COR-L47 (cell line): ENCODE results near the gene GNG13.
"Not testable (repeated sequence)": the region's sequence is repeated elsewhere in the genome, so short reads cannot be mapped to it uniquely, and the experiment has no call there.

Source experiments
- DNase-seq: peaks from one replicate; lab custom pipeline; 2025; lab: John Stamatoyannopoulos, UW

The GNG13 gene

GRCh38 chr16:831571-832413 is 31.3 kb upstream of the GNG13 start:
- DNase-seq: no peak

DNA sequence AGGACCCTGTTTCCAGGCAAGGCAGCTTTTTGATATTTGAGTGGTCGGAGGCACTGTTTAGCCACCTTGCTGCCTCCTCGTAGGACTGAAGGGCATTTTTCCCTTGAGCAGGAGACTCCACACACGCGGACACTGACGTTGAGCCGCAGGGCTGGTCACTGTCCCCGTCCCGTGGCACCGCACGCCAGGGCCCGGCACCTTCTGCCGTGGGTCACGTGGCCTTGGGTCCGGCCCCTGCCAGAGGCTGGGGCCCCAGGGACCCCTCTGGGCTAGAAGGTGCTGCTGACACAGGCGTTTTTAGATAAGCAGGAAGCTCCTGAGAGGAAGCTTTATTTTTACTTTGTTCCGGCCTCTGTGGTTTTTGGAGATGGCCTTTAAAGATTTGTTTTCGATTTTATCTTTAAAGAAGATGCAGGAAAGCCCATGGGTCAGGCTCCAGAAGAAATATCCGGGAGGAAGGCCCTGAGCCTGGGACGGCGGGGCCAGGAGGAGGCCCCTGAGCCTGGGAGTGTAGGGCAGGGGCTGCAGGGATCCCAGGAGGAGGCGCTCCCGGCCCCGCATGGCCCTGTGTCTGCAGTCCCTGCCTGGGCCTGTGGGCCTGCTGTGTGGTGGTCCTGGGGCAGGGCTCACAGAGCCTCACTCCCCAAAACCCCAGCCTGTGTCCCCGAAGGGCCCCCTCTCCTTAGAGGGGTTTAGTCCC is 30.5 kb upstream of the GNG13 start:
- DNase-seq: no peak

DNA sequence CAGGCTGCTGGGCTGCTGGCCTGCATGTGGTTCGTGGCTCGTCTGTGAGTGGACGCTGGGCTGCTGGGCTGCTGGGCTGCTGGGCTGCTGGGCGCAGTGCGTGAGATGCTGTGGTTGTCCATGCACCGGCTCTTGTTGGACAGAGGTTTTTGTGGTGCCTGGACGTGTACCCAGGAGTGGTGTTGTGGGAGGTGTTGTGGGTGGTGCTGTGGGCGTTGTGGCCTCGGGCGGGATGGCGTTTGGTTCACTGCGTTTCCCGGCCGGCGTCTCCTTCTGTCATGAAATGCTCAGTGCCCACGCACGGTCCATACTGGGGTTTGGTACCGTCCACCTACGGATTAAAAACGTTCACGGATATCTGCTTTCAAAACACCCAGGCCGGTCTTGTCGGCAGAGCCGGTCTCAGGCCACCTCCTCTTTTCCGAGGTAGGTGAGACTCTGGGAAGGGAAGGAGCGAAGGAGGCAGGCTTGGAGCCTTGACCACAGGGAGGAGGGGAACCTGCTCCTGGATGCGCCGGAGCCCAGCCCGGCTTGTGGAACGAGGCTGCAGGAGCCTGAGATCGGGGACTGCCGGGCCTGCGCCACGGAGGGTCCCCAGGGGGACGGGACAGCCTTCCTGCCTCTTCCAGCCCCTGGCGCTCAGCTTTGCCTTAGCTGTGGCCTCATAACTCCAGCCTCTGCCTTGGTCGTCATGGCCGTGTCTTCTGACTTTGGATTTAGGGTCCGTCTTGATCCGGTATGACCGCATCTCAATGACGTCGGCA is 29.8 kb upstream of the GNG13 start:
- DNase-seq: no peak

DNA sequence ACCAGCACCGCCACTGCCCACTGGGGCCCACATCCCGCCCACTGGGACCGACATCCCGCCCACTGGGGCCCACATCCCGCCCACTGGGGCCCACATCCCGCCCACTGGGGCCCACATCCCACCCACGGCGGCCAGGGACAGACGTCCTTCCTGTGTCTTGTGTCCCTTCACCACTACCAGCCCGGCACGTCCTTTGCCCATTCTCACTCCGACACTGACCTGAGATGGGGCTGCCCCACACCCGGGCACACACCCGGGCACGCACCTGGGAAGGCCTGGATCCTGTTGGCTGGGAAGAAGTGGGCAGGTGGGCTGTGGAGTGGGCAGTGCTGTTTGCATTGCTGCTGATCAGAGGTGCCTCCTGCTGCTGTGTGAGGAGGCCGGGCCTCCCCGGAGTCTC is 28.4 kb upstream of the GNG13 start:
- DNase-seq: no peak

DNA sequence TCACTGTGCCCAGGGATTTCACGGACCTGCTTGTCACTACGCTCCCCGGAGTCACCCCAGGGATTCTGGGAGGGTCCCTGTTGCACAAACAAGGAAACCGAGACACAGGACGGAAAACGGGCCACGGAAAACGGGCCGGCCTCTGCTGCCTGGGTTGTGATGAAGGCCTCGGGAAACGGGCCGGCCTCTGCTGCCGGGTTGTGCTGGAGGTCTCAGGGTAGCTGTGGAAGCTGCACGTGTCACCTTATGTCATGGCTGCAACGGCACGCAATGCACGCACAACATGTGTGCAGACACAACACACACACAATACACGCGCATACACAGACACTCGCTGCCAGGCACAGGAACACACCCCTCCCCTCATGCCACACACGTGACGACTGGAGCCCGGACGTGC is 27.0 kb upstream of the GNG13 start:
- DNase-seq: no peak

DNA sequence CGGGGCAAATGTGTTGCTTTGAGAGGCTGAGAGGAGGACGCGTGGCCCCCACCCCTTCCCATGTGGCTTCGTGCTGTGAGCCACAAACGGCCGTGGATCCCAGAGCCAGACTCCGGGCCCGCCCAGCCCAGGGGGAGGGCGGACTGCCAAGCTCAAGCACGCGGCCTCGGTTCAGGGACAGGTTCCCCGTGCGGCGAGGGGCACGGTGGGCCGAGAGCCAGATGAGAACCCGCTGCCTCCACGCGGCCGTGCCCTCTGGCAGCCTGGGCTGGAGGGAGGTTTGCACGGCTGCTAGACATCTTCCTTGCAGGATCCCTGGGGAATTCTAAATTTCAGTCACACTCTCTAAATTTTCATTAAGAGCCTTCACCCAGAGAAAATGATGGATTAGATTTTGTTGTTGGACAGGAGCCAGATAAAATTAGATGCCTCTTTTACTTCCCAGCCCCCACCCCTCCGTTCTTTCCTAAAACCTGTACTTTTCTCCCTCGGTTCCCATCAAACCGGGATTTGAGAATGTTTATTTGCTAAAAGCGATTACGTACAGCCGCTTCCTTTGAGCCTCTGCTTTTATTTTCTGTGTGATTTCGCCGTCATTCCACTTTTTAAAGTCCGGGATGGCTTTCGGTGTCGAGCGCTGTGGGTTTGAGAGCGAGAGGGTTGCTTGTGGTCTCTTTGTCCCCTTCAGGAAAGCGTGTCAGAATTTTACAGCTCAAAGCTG is 25.0 kb upstream of the GNG13 start:
- DNase-seq: no peak

DNA sequence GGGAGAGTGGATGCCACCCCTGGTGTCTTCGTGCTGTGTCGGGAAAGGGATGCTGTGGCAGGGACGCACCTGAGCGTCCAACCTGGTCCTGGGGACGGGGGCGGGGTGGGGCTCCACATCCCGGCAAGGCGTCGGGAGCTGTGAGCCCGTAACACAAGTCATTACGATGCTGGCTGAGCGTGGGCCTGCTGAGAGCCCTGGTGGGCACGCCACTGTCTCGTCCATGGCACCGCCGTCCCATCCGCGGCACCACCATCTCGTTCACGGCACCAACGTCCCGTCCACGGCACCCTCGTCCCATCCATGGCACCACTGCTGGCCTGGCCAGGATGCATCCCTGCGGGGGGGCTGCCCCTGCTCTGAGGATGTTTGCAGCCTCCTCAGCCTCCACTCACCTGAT is 24.1 kb upstream of the GNG13 start:
- DNase-seq: no peak

DNA sequence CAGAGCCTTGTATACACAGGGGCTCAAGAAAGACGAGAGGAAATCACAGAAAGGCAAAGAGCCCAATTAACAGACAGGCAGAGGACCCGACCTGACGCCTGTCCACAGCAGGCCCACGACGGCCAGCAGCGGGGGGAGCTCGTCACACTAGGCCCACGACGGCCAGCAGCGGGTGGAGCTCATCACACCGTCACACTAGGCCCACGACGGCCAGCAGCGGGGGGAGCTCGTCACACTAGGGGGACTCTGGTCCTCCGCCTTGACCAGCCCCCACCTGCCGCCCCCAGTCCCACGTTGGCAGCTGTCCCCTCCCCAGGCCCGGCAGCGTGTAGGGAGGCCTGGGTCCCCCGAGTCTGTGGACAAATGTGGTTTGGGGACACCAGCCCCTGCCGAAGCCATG is 23.7 kb upstream of the GNG13 start:
- DNase-seq: no peak

- DNase-seq: no peak
These were observed 22.4 kb upstream of the GNG13 start for GRCh38 chr16:822909-823297.

DNA sequence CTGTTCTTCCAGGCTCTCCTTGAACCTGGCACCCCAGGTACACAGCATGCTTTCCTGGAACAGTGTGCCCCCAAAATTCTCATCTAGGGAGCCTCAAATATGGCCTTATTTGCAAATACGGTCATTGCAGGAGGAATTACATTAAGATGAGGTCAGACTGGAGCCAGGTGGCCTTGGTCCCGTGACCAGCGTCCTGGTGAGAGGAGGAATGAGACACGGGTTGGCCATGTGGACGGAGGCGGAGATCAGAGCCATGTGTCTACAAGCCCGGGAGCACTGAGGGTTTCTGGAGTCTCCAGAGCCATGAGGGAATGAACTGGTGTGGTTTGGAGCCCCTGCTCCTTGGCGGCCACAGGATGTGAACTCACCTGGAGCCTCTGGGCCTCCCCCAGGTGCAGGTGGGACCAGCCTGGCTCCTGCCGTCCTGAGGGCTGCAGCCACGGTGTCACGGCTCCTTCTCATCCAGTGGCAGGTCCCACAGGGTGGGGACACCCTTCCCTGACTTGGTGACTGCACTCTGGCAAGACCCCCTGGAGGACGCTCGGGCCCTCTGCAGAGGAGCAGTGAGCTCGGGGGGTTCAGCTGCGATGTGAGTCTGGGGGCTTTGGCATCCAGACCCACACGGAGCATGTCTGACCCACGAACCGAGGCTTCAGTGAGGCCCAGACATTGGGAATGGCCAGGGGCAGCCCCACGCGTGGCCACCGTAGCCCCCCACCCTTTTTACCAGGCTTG is 21.8 kb upstream of the GNG13 start:
- DNase-seq: no peak

DNA sequence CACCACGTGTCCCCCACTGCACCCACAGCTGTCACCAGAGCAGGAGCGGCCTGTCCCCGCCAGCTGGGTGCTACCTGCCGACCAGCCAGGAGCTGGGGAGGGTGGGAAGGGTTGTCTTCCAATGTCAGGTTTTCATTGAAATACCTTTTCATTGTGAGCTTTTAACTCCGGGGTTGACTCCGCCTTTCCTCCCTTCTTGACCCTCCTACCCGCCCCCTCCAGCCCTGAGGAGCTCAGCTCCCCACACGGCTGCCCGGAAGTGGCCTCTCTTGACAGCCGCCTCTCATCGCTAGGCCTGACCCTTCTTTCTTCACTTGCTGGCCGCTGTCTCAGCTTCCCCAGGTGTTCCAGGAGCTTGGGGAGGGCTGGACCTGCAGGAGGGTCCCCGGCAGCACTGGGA is 21.2 kb upstream of the GNG13 start:
- no peak for DNase-seq

GRCh38 chr16:820748-821147 is 20.2 kb upstream of the GNG13 start:
- DNase-seq: no peak

- not testable (repeated sequence) for DNase-seq
These were observed 19.5 kb upstream of the GNG13 start for GRCh38 chr16:820044-820408.

GRCh38 chr16:819336-820043 is 19.0 kb upstream of the GNG13 start:
- no peak for DNase-seq

DNA sequence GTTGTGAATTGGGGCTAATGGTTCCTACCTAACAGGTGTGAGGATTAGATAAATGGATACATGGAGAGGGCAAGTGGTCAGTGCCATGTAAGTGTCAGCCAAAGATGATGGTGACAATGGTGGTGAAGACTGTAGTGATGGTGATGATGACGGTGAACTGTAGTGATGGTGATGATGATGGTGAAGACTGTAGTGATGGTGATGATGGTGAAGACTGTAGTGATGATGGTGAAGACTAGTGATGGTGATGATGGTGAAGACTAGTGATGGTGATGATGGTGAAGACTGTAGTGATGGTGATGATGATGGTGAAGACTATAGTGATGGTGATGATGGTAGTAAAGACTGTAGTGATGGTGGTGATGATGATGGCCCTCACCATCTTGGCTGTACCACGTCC is 18.1 kb upstream of the GNG13 start:
- no peak for DNase-seq

GRCh38 chr16:818132-818531 is 17.6 kb upstream of the GNG13 start:
- no peak for DNase-seq

DNA sequence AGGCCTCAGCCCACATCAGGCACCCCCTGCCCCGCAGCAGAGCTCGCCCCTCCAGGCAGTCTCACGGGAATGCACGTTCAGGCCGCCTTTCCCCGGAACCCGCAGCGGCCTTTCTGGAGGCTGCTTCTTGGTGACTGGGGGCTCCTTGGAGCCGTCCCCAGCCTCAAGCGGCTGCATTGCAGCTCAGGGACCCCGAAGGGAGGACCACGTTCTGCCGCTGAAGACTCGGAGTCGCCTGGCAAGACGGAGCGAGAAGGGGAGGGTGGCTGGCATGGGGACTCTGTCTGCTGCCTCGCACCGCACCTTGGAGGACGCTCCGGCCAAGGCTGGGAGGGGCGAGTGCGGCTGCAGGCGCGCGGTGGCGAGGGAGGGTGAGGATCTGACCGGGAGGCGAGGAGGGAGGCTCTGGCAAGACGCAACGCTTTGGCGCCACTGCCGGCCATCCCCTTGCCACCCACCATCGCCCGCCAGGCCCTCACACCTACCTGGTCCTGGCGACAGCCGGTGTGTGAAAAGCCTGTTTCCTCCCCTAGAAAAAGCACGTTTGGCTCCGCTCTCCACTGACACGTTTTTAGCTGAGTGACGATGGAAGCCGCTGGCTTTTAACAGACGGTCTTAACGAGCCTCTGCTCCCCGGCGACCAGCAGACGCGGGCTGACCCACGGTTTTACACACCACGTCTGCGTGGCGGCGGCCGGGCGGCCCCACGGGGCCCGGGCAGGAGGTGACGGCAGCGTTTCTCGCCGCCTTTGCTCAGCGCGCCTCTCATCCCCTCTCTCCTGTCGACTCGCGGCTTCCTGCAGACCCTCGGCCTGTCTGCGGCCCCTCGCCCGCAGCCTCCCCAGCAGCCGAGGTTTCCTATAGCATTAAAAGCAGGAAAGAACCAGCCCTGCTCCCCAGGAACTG is 16.7 kb upstream of the GNG13 start:
- DNase-seq: no peak

- no peak for DNase-seq
These were observed 15.3 kb upstream of the GNG13 start for GRCh38 chr16:815861-816260.

- DNase-seq: no peak
These were observed 14.4 kb upstream of the GNG13 start for GRCh38 chr16:814974-815373.

GRCh38 chr16:813916-814412 is 13.4 kb upstream of the GNG13 start:
- no peak for DNase-seq
